ENCODE results near the gene LRRC4B.
A peak's percentile ranks its signal among the peaks of the same experiment; 100 is the strongest.

Gene LRRC4B

DNA sequence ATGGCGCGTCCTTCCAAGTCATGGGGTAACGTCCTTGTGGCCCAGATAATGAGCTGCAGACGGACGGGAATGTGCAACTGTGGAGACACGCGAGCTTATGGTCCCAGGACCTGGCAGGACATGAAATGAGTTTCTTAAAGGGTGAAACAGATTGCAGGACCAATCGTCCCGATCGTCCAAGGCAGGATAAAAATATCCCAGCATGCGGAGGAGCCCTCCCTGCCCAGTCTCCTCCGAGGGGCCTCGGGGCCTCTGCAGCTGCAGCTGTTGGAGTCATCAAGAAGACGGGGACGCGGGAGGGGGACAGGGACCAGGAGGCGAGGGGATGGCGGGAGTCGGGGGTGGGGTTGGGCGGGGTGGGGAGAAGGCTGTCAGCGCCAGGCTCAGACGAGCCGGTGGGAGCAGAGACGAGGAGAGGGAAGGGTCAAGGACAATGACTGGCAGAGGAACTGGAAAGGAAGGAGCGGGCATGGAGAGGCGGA lies 77.2 kb downstream of the LRRC4B start:
- TF ChIP-seq, protein P1, sequence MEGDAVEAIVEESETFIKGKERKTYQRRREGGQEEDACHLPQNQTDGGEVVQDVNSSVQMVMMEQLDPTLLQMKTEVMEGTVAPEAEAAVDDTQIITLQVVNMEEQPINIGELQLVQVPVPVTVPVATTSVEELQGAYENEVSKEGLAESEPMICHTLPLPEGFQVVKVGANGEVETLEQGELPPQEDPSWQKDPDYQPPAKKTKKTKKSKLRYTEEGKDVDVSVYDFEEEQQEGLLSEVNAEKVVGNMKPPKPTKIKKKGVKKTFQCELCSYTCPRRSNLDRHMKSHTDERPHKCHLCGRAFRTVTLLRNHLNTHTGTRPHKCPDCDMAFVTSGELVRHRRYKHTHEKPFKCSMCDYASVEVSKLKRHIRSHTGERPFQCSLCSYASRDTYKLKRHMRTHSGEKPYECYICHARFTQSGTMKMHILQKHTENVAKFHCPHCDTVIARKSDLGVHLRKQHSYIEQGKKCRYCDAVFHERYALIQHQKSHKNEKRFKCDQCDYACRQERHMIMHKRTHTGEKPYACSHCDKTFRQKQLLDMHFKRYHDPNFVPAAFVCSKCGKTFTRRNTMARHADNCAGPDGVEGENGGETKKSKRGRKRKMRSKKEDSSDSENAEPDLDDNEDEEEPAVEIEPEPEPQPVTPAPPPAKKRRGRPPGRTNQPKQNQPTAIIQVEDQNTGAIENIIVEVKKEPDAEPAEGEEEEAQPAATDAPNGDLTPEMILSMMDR (IDR thresholded peaks at IDR 0.05; ENCODE audit: low read depth, low read length): no peak
- DNase-seq (ENCODE audit: low read depth in 2 of 2): no peak
- no peak overlapping the region for H3K4me3 ChIP-seq (replicated peaks in 1 of 2; ENCODE audit: low read depth in 2 of 2, low read length in 2 of 2)

DNA sequence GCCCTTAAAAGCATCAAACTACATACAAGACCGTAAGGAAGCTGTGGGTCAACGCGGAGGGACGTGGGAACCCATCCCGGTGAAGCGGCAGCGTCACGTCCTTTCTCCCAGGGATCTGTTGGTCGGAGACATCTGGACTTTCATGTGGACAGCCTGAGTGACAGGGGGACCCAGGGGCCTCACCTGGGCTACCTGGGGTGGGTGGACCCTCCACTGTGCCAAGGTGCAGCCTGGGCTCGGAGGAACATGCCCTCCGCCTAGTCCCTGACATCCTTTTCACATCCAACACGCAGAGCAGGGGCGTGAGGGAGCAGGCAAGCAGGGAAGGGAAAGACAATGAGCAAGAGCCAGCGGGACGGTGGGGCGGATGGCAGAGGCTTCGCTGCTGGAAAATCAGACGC lies 77.8 kb downstream of the LRRC4B start:
- H3K4me3 ChIP-seq (replicated peaks in 1 of 2; ENCODE audit: low read depth in 2 of 2, low read length in 2 of 2): no peak overlapping the region
- TF ChIP-seq, protein P1 (IDR thresholded peaks at IDR 0.05; ENCODE audit: low read depth, low read length): no peak
- no peak for DNase-seq (ENCODE audit: low read depth in 2 of 2)

DNA sequence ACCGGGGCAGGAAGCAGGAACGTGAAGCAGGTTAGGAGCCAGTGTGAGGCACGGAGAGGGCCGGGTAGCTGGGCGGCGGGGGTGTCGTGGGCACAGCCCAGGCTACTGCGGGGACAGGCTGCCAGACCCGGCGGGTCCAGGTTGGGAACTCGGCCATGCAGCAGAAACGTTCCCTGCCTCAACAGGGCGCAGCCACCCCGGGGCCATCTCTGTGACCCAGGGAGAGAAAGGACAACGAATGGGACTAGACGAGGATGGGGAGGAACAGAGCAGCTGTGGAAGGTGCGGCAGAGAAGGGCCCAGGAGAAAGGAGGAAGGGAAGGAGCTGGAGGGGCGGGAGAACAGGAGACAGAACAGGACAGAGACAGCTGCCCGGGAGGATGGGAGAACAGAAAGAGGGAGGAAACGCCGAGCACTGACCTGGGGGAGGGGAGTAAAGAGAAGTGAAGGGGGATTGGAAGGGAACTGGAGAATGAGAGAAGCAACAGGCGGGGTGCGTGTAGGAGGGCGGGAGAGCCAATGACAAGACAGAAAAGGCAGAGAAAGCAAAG lies 78.7 kb downstream of the LRRC4B start:
- H3K4me3 ChIP-seq (replicated peaks in 1 of 2; ENCODE audit: low read depth in 2 of 2, low read length in 2 of 2): no peak overlapping the region
- TF ChIP-seq, protein P1 (IDR thresholded peaks at IDR 0.05; ENCODE audit: low read depth, low read length): no peak
- no peak for DNase-seq (ENCODE audit: low read depth in 2 of 2)

DNA sequence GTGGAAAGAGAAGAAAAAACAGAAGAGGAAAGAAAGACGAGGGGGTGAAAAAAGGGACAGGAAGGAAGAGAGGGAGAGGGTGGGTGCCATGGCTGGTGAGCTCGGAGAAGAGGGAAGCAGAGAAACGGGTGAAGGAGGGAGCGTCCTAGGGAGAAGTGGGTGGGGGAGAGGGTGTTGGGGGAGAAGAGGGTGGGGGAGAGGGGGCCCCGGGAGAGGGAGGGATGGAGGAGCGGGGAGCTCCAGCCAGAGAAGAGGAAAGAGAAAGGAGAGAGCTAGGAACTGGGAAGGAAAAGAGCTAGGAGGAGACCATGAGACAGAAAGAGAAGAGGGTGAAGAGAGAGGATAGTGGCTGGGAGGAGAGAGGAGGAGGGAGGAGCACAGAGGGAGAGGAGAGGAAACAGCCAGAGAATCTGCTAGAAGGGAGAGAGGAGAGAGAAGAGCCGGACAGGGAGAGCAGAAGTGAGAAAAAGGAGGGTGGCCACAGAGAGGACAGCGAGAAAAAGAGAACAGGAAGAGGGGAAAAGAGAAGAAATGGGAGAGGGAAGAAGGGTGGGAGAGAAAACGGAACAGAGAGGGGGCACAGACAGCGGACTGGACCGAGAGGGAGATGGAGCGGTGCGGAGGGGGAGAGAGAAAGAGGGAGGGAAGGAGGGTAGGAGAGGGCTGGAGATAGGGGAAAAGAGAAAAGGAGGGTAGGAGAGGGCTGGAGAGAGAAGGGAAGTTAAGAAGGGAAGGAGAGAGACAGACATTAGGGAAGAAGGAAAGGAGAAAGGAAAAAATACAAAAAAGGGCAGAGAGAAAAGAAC lies 79.6 kb downstream of the LRRC4B start:
- TF ChIP-seq, protein P1 (IDR thresholded peaks at IDR 0.05; ENCODE audit: low read depth, low read length): no peak
- H3K4me3 ChIP-seq (replicated peaks in 1 of 2; ENCODE audit: low read depth in 2 of 2, low read length in 2 of 2): no peak overlapping the region
- DNase-seq (ENCODE audit: low read depth in 2 of 2): no peak

DNA sequence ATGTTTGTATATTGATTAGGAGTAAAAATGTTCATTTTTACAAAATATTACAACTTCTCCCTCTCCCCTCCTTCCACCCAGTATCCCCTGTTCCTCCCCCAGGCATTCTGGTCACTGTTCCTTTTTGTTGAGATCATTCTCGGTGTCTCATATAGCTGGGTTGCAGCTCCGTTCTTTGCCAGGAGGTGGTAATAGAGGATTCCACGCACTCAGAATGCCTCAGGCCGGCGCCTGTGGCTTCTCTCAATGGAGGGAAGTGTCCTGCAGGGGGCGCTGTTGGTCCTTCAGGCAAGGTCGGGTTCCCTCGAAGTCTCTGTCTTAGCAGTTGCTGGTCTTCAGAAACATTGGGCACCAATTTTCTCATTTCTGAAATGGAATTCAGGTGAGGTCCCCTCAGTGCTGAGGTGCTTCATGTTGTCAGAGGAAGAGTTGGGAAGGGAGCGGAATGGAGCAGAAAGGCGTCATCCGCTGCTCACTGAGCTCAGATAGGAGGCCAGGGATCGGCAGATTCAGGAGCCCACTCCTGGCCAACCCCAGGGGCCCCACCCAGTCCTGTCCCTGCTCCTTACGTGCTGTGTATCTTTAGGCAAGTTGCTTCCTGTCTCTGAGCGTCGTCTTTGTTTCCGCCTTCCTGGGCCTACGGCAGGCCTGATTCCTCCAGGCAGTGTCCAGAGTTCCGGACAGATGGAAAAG lies 81.3 kb downstream of the LRRC4B start:
- DNase-seq (ENCODE audit: low read depth in 2 of 2): peak; percentile 31 to 66
- H3K4me3 ChIP-seq (replicated peaks in 1 of 2; ENCODE audit: low read depth in 2 of 2, low read length in 2 of 2): no peak overlapping the region
- TF ChIP-seq, protein P1 (IDR thresholded peaks at IDR 0.05; ENCODE audit: low read depth, low read length): peak; percentile 58

DNA sequence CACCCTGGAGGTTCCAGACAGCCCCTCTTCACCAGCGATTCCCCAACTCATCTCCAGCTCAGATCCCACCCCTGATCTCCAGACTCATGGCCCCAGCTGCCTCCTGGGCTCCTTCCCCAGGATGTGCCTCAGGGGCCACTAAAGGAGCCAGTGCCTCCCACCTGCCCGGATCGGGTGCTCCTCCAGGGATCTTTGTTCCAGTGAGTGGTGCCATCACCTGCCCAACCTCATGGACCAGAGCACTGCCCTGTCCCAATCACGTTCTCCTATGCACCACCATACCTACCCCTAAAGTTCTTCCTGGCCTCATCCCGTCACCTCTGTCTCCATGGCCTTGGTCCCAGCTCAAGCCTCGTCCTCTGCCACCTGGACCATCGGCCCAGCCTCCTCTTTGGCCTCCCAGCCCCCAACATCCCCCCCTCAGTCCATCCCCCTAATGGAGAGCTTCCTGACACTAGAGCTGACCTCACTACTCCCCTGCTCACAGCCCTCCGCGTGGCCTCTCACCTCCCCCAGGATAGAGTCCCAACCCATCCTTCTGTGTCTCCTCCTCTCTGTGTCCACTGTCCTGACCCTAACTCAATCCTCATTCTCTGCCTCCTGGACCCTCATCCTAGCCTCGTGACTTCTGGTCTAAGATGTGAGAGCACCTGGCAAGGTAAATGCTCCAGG lies 82.8 kb downstream of the LRRC4B start:
- DNase-seq (ENCODE audit: low read depth in 2 of 2): no peak

More for the DNA sequence above, 82.8 kb downstream of the LRRC4B start:
- TF ChIP-seq, protein P1 (IDR thresholded peaks at IDR 0.05; ENCODE audit: low read depth, low read length): no peak
- no peak overlapping the region for H3K4me3 ChIP-seq (replicated peaks in 1 of 2; ENCODE audit: low read depth in 2 of 2, low read length in 2 of 2)
